ENCODE measurements around the gene SDC3.

DNA sequence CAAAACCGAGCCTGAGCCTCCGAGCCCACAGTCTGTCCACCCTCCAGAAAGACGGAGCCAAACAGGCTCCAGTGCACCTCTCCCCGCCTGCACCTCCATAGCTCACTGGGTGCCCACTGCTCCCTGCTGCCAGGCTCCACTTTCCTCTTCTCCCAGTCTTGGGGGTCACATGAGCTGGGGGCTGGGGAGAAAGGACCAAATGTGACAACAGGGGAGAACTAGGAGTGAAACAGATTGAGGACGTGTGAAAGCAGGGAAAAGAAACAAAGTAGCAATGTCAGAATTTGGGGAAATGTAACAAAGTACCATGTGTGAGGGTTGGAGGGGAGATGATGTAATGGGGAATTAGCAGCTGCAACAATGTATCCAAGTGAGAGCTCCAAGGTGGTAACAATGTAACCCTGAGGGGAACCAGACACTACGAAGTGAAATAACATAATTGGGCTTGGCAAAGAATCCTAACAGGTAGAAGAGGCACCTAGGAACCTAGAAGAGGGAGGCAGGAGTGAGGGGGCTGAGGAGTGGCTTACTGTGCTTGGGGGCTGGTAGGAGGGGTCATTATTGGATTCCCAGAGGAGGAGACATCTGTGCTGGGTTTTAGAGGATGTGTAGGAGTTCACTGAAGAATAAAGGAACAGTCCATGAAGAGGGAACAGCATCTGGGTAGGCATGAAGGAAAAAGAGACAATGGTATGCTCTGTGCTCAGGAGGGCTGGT lies 12.5 kb downstream of the SDC3 start:
- TF ChIP-seq, protein P1, sequence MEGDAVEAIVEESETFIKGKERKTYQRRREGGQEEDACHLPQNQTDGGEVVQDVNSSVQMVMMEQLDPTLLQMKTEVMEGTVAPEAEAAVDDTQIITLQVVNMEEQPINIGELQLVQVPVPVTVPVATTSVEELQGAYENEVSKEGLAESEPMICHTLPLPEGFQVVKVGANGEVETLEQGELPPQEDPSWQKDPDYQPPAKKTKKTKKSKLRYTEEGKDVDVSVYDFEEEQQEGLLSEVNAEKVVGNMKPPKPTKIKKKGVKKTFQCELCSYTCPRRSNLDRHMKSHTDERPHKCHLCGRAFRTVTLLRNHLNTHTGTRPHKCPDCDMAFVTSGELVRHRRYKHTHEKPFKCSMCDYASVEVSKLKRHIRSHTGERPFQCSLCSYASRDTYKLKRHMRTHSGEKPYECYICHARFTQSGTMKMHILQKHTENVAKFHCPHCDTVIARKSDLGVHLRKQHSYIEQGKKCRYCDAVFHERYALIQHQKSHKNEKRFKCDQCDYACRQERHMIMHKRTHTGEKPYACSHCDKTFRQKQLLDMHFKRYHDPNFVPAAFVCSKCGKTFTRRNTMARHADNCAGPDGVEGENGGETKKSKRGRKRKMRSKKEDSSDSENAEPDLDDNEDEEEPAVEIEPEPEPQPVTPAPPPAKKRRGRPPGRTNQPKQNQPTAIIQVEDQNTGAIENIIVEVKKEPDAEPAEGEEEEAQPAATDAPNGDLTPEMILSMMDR (IDR thresholded peaks at IDR 0.05), result no peak
- no peak for TF ChIP-seq POLR2A (IDR thresholded peaks at IDR 0.05)
